OCI-LY3 (cell line): ENCODE results near the gene CCSER1.

Experiments used
- H2AFZ ChIP-seq: fragments of 200-600, 300-600 bp; shearing (Covaris generic); 2 replicates; pipeline ENCODE4 v1.6.0; 2014; ENCODE audit warnings: antibody characterized with exemption, low read depth, low read length
- H3K27ac ChIP-seq: fragments of 200-600, 300-600 bp; sonication (generic); 2 replicates; pipeline ENCODE4 v1.5.1; 2014; ENCODE audit warnings: mild to moderate bottlenecking, low read length, moderate library complexity, mixed read lengths
- H3K27me3 ChIP-seq: fragments of 200-600, 300-600 bp; sonication (generic); 2 replicates; pipeline ENCODE4 v1.6.1; 2014; ENCODE audit warnings: low read depth, low read length, mixed read lengths
- H3K36me3 ChIP-seq: fragments of 200-600, 300-600 bp; sonication (generic); replicated peaks from 2 replicates; pipeline ENCODE3; 2014; ENCODE audit warnings: low read depth, low read length, mixed read lengths
- H3K4me1 ChIP-seq: fragments of 300-600, 200-600 bp; sonication (generic); 2 replicates; pipeline ENCODE4 v1.6.1; 2014; ENCODE audit warnings: low read length, mixed read lengths
- H3K4me2 ChIP-seq: fragments of 200-600, 300-600 bp; sonication (generic); 2 replicates; pipeline ENCODE4 v1.6.1; 2014; ENCODE audit warnings: low read length, mixed read lengths
- H3K4me3 ChIP-seq: fragments of 300-600, 200-600 bp; sonication (generic); 2 replicates; pipeline ENCODE4 v1.5.1; 2014; ENCODE audit warnings: antibody characterized with exemption, mild to moderate bottlenecking, low read length, moderate library complexity
- H3K79me2 ChIP-seq: fragments of 300-600, 200-600 bp; shearing (Covaris generic); 2 replicates; pipeline ENCODE4 v1.6.1; 2014; ENCODE audit warnings: mild to moderate bottlenecking, low read length, mixed read lengths
- H3K9ac ChIP-seq: fragments of 300-600, 200-600 bp; shearing (Covaris generic); 2 replicates; pipeline ENCODE4 v1.6.0; 2014; ENCODE audit warnings: mild to moderate bottlenecking, low read length, moderate library complexity
- H3K9me3 ChIP-seq: fragments of 200-600, 300-600 bp; shearing (Covaris generic); 2 replicates; pipeline ENCODE4 v1.6.1; 2014; ENCODE audit warnings: low read length, mixed read lengths; ENCODE audit not compliant: insufficient read depth
- H4K20me1 ChIP-seq: fragments of 200-600, 300-600 bp; sonication (generic); 2 replicates; pipeline ENCODE4 v1.6.1; 2016; ENCODE audit warnings: low read length, mixed read lengths; ENCODE audit not compliant: insufficient read depth
- EZH2phosphoT487 ChIP-seq: fragments of 200-600 bp; shearing (Covaris generic); IDR thresholded peaks from 2 replicates; pipeline ENCODE4 v1.6.1; 2018; ENCODE audit warnings: antibody characterized with exemption, mixed run types, low read depth
- TF ChIP-seq, protein P1 (sequence below): fragments of 200-600, 300-600 bp; sonication (generic); IDR thresholded peaks from 2 replicates; pipeline ENCODE4 v1.5.1; 2014; ENCODE audit warnings: antibody characterized with exemption, low read length, low read depth

Gene CCSER1

DNA sequence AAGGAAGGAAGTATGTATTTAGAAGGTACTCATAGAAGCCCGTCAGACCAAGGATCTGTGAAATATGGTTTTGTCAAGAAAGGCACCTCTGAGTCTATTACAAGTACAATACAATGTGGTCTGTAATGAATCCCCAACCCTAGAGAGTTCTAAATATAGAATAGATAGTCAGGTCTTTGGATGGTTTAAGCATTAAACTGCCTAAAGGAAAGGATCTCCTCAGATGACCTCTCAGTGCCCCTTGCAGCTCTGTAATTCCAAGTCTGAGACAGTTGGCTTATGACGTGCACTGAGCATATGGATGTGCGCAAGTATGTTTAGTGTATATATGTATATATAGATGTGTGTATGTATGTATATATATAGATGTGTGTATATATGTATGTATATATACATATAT, 62.0 kb downstream of the CCSER1 start:
- no peak overlapping the region for H3K4me2 ChIP-seq
- H2AFZ ChIP-seq = no peak overlapping the region
- H3K36me3 ChIP-seq = no peaks in the 10 kb centered on the region
- no peak overlapping the region for H3K27ac ChIP-seq
- H3K9ac ChIP-seq = no peak overlapping the region
- no peaks in the 10 kb centered on the region for H4K20me1 ChIP-seq
- no peaks in the 10 kb centered on the region; the same call in 1 of the 2 replicates for H3K4me1 ChIP-seq
- no peak overlapping the region for H3K4me3 ChIP-seq
- H3K9me3 ChIP-seq = no peaks in the 10 kb centered on the region
- H3K27me3 ChIP-seq = no peaks in the 10 kb centered on the region
- no peak for TF ChIP-seq EZH2phosphoT487
- TF ChIP-seq, protein P1, sequence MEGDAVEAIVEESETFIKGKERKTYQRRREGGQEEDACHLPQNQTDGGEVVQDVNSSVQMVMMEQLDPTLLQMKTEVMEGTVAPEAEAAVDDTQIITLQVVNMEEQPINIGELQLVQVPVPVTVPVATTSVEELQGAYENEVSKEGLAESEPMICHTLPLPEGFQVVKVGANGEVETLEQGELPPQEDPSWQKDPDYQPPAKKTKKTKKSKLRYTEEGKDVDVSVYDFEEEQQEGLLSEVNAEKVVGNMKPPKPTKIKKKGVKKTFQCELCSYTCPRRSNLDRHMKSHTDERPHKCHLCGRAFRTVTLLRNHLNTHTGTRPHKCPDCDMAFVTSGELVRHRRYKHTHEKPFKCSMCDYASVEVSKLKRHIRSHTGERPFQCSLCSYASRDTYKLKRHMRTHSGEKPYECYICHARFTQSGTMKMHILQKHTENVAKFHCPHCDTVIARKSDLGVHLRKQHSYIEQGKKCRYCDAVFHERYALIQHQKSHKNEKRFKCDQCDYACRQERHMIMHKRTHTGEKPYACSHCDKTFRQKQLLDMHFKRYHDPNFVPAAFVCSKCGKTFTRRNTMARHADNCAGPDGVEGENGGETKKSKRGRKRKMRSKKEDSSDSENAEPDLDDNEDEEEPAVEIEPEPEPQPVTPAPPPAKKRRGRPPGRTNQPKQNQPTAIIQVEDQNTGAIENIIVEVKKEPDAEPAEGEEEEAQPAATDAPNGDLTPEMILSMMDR = no peak
- no peaks in the 10 kb centered on the region for H3K79me2 ChIP-seq

DNA sequence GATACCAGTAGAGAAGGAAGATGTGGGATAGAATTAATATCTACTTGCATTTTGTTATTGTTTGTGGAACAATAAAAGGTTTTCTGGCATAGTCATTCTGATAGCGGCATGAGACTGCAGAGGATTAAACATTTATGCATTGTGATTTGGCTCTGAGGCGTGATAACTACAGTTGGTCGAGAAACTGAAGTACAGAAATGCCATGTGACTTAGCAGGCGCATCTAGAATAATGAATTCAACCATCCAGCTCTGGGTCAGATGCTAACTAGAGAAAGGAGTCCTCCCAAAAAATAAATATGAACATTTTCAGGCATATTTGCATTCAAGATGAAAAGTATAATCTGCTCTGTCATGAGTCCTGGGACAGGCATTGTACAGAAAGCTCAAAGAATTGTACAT, 62.8 kb downstream of the CCSER1 start:
- Histone ChIP-seq H3K27me3 (no peaks in the 10 kb centered on the region), H3K4me2 (no peak overlapping the region), H3K79me2 (no peaks in the 10 kb centered on the region), H2AFZ (no peak overlapping the region), H3K4me1 (no peaks in the 10 kb centered on the region; the same call in 1 of the 2 replicates), H4K20me1 (no peaks in the 10 kb centered on the region), H3K9ac (no peak overlapping the region), H3K27ac (no peak overlapping the region), H3K4me3 (no peak overlapping the region), H3K36me3 (no peaks in the 10 kb centered on the region), H3K9me3 (no peaks in the 10 kb centered on the region)
- TF ChIP-seq, protein P1 = no peak
- no peak for TF ChIP-seq EZH2phosphoT487

- no peak overlapping the region for H3K4me2 ChIP-seq
- no peaks in the 10 kb centered on the region for H3K9me3 ChIP-seq
- no peaks in the 10 kb centered on the region for H3K36me3 ChIP-seq
- no peak overlapping the region for H2AFZ ChIP-seq
- no peaks in the 10 kb centered on the region for H3K79me2 ChIP-seq
- no peak overlapping the region for H3K4me3 ChIP-seq
- H3K9ac ChIP-seq = no peak overlapping the region
- H3K27me3 ChIP-seq = no peaks in the 10 kb centered on the region
- H4K20me1 ChIP-seq = no peaks in the 10 kb centered on the region
- no peak overlapping the region for H3K27ac ChIP-seq
- no peaks in the 10 kb centered on the region; the same call in 1 of the 2 replicates for H3K4me1 ChIP-seq
- no peak for TF ChIP-seq EZH2phosphoT487
- TF ChIP-seq, protein P1 = no peak
Observed at GRCh38 chr4:90190525-90190924, 63.3 kb downstream of the CCSER1 start.

- TF ChIP-seq, protein P1 = no peak
- TF ChIP-seq EZH2phosphoT487 = no peak
- H3K27ac ChIP-seq = no peak overlapping the region
- no peaks in the 10 kb centered on the region for H3K36me3 ChIP-seq
- no peak overlapping the region for H3K4me2 ChIP-seq
- H3K4me1 ChIP-seq = no peaks in the 10 kb centered on the region
- H4K20me1 ChIP-seq = no peaks in the 10 kb centered on the region
- H3K27me3 ChIP-seq = no peaks in the 10 kb centered on the region
- H3K9ac ChIP-seq = no peak overlapping the region
- H3K4me3 ChIP-seq = no peak overlapping the region
- H2AFZ ChIP-seq = no peak overlapping the region
- H3K9me3 ChIP-seq = no peaks in the 10 kb centered on the region
- H3K79me2 ChIP-seq = no peaks in the 10 kb centered on the region
Observed at GRCh38 chr4:90198086-90198847, 71.1 kb downstream of the CCSER1 start.
